NCI-H2029 treated with DMSO at 0.1 percent for 48 hours (cell line): ENCODE results near the gene CENPV.
A peak's percentile ranks its signal among the peaks of the same experiment; 100 is the strongest.
"Not testable (repeated sequence)": the region's sequence is repeated elsewhere in the genome, so short reads cannot be mapped to it uniquely, and the experiment has no call there.

ENCODE experiments used
- DNase-seq: peaks from one replicate; lab custom pipeline; 2025; lab: John Stamatoyannopoulos, UW

CENPV gene

DNA sequence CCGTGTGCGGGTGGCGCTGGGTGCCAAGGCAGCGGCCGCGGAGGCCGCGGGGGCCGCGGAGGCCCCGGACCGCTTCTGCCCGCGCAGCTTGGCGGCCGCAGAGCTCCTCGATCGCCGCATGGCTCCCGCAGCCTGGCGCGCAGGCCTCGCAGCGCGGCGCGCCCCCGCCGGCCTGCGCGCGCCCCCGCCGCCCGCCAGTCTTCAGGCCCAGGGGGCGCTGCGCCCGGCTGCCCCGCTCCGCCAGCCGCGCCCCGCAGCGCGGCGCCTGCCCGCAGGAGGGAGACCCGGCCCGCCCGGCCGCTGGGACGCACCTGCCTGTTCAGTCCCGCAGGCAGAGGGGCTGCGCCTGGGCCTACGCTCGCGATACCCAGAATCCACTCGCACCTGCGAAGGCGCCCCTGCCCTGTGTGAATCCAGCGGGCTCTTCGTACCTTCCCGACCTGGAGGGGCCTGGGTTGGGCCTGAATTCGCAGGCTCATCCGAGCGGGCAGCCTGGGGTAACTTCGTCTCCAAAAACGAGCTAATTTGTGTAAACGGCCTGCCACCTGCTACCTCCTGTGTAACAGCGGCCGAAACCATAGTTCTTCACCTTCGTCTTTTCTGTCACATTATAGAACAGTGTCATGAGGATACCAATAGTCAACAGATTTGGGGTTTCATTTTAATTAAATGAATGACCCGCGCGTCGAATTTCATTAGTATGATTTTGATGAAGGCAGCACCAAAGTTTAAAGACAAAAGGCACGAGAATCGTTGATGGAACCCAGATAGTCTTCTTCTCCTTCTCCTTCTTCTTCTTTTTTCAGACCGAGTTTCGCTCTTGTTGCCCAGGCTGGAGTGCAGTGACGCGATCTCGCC, at the start of gene CENPV:
TSS of gene CENPV (minus strand) at position 153 of the 858 bp plus-strand sequence. CDS start at position 120, 33 bp downstream.
- DNase-seq: no peak

DNA sequence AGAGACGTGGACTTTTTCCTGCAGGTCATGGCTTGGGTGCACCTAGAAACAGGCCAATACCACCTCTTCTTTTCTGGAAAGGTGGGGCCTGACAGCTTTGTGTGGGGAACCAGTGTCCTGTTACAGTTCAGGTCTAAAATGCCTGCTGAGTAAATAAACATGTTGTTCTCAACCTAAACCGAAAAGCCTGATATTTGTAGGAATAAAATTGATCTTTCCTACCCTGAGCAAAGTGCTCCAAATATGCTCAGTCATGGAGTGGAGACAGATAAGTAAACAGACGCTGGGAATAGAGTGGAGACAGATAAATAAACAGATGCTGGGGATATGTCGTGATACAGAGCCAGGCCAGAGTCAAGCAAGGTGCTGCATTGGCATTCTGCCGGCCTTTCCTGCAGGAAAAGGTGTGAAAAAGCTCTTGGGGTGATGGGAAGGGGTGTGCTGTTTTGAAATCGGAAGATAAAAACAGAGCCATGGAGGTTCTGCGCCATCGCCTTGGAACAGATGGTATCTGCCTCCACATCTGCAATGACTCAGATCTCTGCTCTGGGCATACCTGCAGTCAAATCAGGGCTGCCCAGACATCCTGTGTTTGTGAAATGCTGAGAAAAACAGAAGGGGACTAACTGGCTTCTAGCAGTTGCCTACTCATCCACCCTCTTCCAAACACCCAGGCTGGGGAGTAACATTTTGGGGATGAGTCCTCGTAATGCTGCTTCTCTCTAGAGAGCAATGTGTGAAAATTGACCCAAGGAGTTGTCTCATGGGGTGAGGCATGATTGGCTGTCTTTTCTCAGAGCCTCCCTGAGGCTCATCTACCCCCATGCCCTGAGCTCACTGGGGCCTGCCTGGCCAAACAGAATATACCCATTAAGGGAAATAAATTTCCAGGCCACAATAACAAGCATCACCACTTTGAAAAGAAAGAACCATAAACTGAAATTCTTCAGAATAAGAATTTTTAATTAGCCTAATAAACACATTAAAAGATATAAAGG, 45.3 kb upstream of the CENPV start:
- no peak for DNase-seq

- not testable (repeated sequence) for DNase-seq
Measured at GRCh38 chr17:16396693-16397092, 43.4 kb upstream of the CENPV start.

GRCh38 chr17:16395887-16396286, 42.6 kb upstream of the CENPV start:
- not testable (repeated sequence) for DNase-seq

DNA sequence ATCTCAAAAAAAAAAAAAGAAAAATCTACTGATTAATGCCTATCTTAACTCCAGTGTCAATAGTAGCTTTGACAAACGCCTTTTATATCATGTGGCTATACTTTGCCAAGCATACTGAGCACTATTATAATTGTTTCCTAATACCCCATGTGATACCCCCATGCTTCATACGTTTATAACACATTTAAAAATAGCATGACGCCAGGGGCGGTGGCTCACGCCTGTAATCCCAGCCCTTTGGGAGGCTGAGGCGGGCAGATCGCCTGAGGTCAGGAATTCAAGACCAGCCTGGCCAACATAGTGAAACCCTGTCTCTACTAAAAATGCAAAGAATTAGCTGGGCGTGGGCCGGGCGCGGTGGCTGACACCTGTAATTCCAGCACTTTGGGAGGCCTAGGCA, 39.2 kb upstream of the CENPV start:
- not testable (repeated sequence) for DNase-seq

GRCh38 chr17:16391451-16391850, 38.2 kb upstream of the CENPV start:
- DNase-seq: no peak

DNA sequence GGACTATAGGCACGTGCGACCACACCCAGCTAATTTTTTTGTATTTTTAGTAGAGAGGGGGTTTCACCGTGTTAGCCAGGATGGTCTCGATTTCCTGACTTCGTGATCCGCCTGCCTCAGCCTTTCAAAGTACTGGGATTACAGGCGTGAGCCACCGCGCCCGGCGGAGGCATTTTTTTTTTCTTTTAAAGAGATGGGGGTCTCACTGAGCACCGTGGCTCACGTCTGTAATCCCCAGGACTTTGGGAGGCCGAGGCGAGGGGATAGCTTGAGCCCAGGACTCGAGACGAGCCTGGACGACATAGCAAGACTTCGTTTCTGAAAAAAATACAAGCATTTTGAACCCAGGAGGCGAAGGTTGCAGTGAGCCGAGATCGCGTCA, 32.8 kb upstream of the CENPV start:
- not testable (repeated sequence) for DNase-seq

DNA sequence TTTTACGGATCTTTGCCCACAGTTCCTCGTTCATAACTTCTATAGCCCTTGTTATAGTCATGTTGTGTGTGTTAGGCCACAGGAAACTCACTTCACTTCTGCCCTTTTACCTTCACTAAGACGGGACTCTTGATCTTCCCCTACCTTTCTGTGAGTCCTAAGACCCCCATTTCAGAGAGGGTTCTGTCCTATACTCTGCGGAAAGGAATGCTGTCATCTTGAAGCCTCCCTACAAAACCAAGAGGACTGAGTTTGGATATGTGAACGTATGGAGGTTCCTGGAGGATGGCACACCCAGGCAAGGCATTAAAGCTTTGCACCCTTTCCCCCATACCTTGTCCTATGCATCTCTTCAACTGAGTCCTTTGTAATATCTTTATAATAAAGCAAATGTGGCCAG, 31.3 kb upstream of the CENPV start:
- no peak for DNase-seq

DNA sequence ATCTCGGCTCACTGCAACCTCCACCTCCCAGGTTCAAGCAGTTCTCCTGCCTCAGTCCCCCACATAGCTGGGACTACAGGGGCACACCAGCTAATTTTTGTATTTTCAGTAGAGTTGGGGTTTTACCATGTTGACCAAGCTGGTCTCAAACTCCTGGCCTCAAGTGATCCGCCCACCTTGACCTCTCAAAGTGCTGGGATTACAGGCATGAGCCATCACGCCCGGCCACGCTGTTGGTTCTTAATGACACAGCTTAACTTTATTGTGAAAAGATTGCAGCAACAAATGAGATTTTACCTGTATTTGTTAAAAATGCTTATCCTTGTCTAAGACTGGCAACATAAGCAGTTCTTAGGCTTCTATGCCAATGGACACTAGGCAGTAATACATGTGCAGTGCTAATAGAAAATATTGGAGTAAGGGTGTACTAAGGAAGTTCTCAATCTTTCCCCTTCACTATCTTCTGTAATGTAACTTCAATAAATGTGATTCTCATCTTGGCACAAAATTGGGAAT, 30.6 kb upstream of the CENPV start:
- DNase-seq: no peak

DNA sequence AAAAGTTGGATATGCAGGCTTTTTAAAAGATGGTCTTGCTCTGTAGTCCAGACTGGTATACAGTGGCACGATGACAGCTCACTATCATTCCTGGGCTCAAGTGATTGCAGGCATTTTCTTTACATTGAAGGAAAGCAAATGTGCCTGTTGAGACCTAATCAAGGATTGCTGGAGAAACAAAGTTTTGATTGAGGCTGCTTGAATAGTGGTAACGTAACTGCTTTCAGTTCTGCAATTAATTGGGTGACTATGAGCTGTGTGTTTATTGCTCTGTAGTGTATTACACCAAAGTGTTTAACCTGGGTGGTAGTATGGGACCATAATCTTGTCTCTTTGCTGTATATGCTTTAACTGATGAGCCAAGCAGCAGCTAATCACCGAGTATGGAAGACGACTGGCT, 29.9 kb upstream of the CENPV start:
- DNase-seq: no peak

DNA sequence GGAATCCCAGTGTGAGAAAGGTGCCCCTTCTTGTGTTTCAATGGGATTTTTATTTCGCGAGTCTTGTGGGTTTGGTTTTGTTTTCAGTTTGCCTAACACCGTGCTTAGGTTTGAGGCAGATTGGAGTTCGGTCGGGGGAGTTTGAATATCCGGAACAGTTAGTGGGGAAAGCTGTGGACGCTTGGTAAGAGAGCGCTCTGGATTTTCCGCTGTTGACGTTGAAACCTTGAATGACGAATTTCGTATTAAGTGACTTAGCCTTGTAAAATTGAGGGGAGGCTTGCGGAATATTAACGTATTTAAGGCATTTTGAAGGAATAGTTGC, 28.2 kb upstream of the CENPV start:
- DNase-seq: no peak

GRCh38 chr17:16380640-16381495, 27.6 kb upstream of the CENPV start, which contains the start of gene UBB:
TSS of gene UBB (plus strand) at chr17:16381091. CDS start at chr17:16381908, 817 bp downstream.
- peak; percentile 60 for DNase-seq

GRCh38 chr17:16379654-16380053, 26.4 kb upstream of the CENPV start:
- no peak for DNase-seq

DNA sequence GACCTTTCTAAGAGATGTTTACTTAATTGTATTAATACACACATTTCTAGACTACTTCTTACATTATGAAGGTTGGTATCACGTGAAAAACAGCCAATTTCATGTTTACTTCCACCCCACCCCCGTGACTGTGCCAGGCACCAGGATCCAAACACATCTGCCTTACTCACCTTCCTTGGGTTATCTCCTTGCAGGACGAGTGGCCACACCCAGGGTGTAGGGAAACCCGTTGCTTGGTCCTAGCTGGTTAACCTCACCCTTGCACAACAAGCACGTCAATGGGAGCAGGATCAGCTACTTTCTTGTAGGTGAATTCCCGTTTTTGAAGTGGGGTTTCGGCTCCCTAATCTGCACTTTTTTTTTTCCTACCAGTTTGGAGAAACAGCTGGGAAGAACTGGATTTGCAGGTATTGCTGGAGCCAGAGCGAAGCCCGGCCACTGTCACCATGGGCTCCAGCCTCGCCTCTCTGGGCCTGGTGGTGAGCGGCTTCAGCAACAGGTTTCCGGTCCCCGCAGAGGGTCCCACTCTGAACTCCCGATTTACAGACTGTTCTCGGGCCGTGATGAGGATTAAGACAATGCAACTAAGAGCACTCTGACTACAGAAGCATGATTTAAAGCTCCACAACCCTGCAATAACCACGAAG, 25.5 kb upstream of the CENPV start:
- no peak for DNase-seq

DNA sequence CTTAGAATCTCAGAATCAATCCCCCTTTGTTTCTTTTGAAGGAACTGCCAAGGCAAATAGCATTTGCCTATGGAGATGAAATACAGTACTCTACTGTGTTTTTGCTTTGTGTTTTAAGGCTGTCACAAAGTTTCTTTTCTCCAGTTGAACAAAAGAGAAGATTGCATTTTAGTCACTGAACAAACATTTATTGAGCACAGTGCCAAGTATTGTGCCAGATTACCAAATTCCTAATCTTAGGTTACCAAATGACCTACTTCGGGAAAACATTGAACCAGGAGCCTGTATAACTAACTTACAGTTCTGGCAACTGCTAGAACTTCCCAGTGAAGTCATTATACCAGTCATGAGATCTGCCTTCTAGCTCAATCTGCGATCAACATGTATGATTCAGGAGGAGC, 24.7 kb upstream of the CENPV start:
- no peak for DNase-seq

GRCh38 chr17:16374146-16374938, 21.1 kb upstream of the CENPV start:
- DNase-seq: no peak

DNA sequence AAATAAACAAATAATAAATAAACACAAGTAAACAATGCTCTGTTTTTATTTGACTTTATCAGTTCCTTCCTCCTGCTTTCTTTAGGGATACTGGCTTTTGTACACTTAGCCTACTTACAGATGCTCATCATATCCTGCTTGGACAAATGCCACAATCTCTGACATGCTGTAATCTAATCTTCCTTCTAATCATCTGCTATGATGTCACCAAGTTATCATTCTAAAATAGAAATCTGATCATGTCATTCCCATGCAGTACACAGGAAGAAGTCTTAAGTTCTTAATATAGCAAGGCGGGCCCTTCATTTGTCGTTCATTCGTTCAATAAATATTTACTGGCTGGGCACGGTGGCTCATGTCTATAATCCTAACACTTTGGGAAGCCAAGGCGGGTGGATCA, 18.5 kb upstream of the CENPV start:
- DNase-seq: peak; percentile 60

DNA sequence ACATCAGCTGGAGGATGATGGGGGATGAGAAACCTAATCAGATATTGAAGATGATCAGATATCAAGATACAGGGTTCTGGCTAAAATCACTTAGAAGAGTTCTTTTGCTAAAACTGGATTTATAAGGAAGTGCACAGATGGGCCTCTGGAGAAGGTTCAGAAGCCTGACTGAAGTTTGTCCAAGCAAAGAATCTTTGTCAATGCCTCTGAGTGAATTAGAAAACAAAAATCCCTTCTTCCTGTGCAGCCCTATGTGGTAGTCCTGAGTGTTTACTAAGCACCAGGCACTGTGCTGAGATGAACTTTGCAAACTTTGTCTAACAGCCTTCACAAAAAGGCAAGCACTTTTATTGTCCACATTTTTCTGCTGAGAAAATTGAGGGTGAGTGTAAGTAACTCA, 11.4 kb upstream of the CENPV start:
- DNase-seq: no peak

GRCh38 chr17:16363749-16364536, 10.7 kb upstream of the CENPV start:
- no peak for DNase-seq
